Germinal center (tissue), 1 donor: ENCODE measurements around the gene FGD3.
A peak's percentile ranks its signal among the peaks of the same experiment; 100 is the strongest.
"Not testable (repeated sequence)": the region's sequence is repeated elsewhere in the genome, so short reads cannot be mapped to it uniquely, and the experiment has no call there.

Experiments
- DNase-seq: peaks from one replicate; pipeline ENCODE4 v3.0.0; 2012; ENCODE audit warnings: mixed read lengths, low spot score

Gene FGD3

GRCh38 chr9:92978345-92978875, 31.1 kb downstream of the FGD3 start:
- DNase-seq: no peak

DNA sequence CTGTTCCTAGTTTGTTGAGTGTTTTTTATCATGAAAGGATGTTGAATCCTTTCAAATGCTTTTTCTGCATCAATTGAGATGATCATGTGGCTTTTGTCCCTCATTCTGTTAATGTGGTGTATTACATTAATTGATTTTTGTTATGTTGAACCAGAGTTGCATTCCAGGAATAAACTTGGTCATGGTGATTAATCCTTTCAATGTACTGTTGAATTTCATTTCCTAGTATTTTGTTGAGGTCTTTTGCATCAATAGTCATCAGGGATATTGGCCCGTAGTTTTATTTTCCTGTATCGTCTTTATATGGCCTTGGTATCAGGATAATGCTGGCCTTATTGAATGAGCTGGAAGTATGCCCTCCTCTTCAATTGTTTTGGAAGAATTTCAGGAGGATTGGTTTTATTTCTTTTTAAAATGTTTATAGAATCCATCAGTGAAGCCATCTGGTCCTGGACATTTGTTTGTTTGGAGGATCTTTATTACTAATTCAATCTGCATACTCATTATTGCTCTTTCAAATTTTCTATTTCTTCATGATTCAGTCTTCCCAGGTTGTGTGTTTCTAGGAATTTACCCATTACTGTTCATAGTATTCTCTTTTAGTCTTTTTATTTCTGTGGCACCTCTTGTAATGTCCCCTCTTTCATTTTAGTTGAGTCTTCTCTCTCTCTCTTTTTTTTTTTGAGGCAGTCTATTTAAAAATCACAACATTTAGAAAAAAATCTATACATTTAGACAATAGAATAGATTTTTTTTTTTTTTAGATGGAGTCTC, 32.1 kb downstream of the FGD3 start:
- DNase-seq: no peak

GRCh38 chr9:92980085-92980745, 32.9 kb downstream of the FGD3 start:
- DNase-seq: no peak

GRCh38 chr9:92982130-92982529, 34.8 kb downstream of the FGD3 start:
- no peak for DNase-seq

- DNase-seq: no peak
Measured at GRCh38 chr9:92983984-92984589, 36.8 kb downstream of the FGD3 start.

GRCh38 chr9:92984976-92985375, 37.7 kb downstream of the FGD3 start:
- no peak for DNase-seq

DNA sequence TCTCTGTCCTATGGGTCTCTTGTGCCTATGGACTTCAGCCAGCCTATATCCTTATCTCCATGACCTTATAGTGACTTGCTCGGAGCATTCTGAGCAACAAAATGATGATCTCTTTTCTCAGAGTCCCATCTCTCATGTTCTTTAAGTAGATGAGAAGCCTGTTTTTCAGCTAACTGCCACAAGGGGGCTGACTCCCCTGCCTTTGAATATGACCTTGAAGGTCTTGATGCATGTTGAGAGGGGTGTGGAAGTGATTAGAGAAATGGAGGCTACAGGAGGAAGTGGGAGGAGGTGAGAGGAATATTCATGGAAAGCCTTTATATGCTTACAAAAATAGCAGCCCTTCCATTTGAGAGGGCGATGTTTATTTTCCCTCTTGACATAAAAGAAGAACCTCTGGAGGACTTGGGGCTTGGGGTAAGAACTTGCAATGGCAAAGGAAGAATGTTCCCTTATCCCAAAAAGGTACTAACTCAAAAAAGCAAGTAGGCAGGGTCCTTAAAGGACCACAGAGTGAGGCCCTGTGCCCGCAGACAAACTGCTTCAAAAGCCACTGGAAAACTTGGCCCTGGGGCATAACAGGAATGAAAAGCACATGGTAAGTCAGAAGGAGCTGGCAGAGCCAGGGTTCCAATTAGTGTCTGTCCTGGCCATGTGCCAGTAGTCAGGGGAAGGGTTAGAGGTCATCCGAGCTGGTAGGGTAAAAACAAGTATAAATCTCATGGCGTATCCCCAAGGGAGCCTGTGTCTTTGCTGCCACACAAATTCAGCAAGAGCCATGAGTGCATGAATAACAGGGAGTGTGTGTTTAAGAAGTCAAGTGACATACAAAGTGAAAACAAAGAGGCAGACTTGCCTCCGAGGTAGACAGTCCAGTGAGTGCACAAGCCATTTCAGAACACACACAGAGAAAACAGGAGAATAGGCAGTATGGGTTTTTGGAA, 39.1 kb downstream of the FGD3 start:
- no peak for DNase-seq

DNA sequence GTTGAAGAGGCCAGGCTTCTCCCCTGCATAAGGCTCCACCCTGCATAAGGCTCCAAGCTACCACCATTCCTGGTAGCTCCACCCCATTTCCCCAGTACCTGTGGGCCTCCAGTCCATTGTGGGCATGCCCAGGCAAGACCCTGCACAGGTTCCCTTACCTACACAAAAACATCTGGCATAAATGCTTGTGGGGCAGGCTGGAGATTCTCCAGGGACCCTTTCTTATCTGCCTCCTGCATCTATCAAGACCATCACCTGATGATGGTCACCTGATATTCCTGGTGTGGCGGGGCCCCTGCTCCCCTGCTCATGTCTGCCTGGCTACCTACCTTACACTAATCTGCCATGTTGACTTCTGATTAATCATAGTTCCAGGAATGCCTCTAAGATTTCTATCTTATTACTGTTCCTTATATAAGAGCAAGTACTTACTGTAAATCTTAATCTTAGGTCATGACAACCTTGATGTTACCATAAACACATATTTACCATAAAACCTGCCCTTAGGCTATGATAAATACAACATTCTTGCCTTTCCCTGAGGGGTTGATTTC, 41.0 kb downstream of the FGD3 start:
- no peak for DNase-seq

- DNase-seq: no peak
Measured at GRCh38 chr9:92989561-92989960, 42.2 kb downstream of the FGD3 start.

DNA sequence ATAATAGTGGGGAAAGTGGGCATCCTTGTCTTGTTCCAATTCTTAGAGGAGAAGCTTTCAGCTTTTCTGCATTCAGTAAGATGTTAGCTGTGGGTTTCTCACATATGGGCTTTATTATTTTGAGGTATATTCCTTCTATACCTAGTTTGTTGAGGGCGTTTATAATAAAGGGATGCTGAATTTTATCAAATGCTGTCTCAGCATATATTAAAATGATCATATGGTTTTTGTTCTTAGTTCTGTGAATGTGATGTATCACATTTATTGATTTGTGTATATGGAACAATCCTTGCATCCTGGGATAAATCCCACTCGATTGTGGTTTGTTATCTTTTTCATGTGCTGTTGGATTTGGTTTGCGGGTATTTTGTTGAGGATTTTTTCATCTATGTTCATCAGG, 43.1 kb downstream of the FGD3 start:
- no peak for DNase-seq

- no peak for DNase-seq
Measured at GRCh38 chr9:92992549-92992948, 45.2 kb downstream of the FGD3 start.

DNA sequence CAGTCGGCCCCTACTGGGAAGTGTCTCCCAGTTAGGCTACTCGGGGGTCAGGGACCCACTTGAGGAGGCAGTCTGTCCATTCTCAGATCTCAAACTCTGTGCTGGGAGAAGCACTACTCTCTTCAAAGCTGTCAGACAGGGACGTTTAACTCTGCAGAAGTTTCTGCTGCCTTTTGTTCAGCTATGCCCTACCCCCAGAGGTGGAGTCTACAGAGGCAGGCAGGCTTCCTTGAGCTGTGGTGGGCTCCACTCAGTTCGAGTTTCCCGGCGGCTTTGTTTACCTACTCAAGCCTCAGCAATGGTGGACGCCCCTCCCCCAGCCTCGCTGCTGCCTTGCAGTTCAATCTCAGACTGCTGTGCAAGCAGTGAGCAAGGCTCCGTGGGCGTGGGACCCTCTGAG, 51.5 kb downstream of the FGD3 start:
- DNase-seq: not testable (repeated sequence)

DNA sequence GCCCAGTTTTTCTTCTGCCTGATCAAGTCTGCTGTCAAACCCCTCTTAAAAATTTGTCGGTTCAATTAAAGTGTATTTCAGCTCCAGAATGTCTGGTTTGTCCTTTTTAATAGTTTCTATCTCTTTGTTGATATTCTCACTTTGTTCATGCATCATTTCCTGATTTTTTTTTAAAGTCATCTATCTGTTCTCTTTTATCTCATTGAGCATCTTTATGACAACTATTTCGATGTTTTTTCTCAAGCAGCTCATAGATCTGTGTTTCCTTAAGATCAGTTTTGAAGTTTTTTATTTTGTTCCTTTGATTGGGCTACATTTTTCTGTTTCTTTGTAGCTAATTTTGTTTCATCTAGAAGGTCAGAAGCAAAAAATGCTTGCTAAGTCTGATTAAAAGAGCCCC, 53.7 kb downstream of the FGD3 start:
- DNase-seq: no peak

- DNase-seq: no peak
Measured at GRCh38 chr9:93002700-93003099, 55.4 kb downstream of the FGD3 start.

DNA sequence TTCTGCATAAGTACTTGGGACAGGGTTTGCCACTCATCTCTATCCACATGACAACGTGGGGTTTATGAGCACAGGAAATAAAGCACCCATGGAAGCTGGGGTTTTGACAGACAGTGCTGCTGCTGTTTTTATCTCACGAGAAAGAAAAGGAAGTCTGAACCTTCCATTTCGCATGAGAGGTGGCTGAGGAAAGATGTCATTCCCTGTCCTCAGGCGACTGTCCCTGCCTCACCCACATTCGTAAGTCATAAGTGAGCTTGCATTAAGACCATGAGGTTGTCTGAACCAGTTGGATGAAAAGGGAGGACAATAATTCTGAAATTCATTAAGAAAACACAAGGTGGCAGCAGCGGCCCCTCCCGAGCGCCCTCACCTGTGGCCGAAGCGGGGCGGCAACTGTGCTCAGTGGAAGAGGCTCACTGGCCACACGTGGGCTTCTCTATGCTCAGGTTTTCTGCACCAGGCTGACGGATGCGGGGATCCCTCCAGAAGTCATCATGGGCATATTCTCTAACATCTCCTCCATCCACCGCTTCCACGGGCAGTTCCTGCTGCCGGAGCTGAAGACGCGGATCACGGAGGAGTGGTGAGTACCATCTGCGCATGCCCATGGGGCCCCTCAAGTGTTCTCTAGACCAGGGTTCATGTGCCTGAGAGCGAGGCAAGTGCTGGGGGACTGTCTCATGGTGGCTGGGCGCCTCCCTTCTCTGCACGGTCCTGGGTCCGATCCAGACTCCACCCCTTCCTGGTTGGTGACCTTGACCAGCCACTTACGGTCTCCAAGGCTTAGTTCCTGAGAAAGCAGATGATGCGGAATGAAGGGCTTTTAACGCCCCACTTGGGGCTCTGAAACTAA, 56.5 kb downstream of the FGD3 start:
- peak; percentile 69 for DNase-seq

- DNase-seq: no peak
Measured at GRCh38 chr9:93004561-93004960, 57.2 kb downstream of the FGD3 start.

DNA sequence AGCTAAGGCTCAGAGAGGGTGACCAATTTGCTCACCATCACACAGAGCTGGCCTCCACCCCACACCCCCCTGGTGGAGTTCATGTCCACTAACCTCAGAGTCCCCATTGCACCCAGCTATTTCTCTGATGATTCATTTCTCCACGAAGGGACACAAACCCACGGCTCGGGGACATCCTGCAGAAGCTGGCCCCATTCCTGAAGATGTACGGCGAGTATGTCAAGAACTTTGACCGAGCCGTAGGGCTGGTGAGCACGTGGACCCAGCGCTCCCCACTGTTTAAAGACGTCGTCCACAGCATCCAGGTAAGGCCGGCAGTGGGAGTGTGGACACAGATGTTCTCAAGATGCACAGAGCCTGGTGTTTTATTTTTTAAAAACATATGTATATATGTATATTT, 58.6 kb downstream of the FGD3 start:
- DNase-seq: no peak

DNA sequence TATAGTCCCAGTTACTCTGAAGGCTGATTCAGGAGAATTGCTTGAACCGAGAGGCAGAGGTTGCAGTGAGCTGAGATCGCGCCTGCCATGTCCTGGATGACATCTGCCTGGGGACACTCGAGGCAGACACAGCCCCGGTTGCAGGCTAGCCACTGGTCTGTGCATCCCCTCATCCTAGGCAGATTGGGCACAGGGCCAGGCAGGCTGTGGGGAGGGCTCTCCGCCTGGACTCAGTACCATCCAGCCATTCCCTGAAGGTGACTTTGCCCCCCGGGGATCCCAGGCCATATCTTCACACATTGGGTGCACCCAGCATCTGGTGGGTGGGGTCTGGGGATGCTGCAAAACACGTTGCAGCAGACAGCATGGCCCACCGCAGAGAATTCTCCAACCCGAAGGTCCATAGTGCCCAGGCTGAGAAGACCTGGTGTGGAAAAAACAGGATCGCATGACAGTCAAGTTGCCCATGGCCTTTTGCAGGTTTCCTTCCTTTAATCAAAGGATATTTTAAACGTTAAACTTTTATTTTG, 60.3 kb downstream of the FGD3 start:
- no peak for DNase-seq

GRCh38 chr9:93008457-93008856, 61.1 kb downstream of the FGD3 start:
- DNase-seq: no peak

GRCh38 chr9:93009337-93010015, 62.2 kb downstream of the FGD3 start:
- DNase-seq: no peak
